ENCODE data around the gene GABBR1. TPM values are rescaled to one million over a fixed set of nuclear protein-coding genes. Genes with fewer than 3 reads are reported as not detected.
"Not testable (repeated sequence)": the region's sequence is repeated elsewhere in the genome, so short reads cannot be mapped to it uniquely, and the experiment has no call there.

Gene GABBR1
- polyA plus RNA-seq, 1 of the 3 experiments (the other 2 are of a cell fraction), result 26.8 TPM

DNA sequence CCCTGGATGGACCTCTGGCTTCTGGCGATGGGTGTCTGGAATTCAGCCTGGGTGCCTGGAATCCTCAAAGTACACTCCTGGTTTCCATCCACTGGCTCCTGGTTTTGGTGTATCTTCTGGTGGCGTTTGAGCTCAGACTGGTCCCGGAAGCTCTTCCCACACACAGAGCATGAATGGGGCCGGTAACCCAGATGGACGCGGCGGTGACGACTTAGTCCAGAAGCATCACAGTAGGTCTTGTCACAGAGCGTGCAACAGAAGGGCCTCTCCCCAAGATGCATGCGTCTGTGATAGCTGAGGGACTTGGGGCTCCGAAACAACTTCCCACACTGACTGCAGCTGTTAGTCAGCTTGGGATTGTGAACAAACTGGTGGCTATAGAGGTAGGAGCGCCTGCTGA, 40.2 kb upstream of the GABBR1 start (continued):
- TF ChIP-seq, protein P1, sequence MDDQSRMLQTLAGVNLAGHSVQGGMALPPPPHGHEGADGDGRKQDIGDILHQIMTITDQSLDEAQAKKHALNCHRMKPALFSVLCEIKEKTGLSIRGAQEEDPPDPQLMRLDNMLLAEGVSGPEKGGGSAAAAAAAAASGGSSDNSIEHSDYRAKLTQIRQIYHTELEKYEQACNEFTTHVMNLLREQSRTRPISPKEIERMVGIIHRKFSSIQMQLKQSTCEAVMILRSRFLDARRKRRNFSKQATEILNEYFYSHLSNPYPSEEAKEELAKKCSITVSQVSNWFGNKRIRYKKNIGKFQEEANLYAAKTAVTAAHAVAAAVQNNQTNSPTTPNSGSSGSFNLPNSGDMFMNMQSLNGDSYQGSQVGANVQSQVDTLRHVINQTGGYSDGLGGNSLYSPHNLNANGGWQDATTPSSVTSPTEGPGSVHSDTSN (IDR thresholded peaks at IDR 0.05), result no peak
- no peak for TF ChIP-seq TEAD4 (IDR thresholded peaks at IDR 0.05; ENCODE audit: borderline replicate concordance, insufficient read depth)

DNA sequence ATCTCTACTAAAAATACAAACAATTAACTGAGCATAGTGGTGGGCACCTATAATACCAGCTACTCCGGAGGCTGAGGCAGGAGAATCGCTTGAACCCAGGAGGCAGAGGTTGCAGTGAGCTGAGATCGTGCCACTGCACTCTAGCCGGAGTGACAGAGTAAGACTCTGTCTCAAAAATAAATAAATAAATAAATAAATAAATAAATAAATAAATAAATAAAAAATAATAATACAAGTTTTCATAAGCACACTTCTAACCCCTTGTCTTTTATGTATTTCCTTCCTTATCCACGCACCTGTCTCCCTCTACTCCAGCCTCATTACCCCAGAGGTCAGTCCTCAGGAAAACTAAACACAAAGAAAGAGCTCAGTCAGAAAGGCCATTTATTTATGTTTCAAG, 39.1 kb upstream of the GABBR1 start:
- H3K79me2 ChIP-seq (ENCODE audit: insufficient read depth); H3K9ac ChIP-seq; H3K27ac ChIP-seq (ENCODE audit: low read depth in 2 of 2, low read length in 1 of 2); H3K9me2 ChIP-seq; H3K4me1 ChIP-seq (ENCODE audit: control insufficient read depth in 1 of 2, insufficient read depth in 2 of 2, low read depth in 1 of 2, low read length in 1 of 2); H2AFZ ChIP-seq (ENCODE audit: low read depth); DNase-seq; H3K4me2 ChIP-seq; H3K36me3 ChIP-seq (replicated peaks in 1 of 2; ENCODE audit: control insufficient read depth in 1 of 2, insufficient read depth in 2 of 2, low read length in 1 of 2); H3F3A ChIP-seq (replicated peaks; ENCODE audit: insufficient read depth); H3K4me3 ChIP-seq (ENCODE audit: low read depth in 2 of 2, low read length in 1 of 2); POLR2A ChIA-PET; H4K20me1 ChIP-seq (ENCODE audit: insufficient read depth); H3K9me3 ChIP-seq: not testable (repeated sequence)
- peaks cover 14% of the 10 kb centered on the region; the same call in 1 of the 2 replicates for H3K27me3 ChIP-seq (ENCODE audit: insufficient read depth)
- 47% methylated on average over 5 of the region's 5 CpGs for WGBS (ENCODE audit: low lambda C conversion rate)
- CTCF ChIA-PET, result interaction anchor here (1.4 to 8.4 kb wide), 3 partner anchors 20 to 31 kb away, joined by 3 to 78 read pairs (median 3); no protein-coding TSS in a partner anchor

DNA sequence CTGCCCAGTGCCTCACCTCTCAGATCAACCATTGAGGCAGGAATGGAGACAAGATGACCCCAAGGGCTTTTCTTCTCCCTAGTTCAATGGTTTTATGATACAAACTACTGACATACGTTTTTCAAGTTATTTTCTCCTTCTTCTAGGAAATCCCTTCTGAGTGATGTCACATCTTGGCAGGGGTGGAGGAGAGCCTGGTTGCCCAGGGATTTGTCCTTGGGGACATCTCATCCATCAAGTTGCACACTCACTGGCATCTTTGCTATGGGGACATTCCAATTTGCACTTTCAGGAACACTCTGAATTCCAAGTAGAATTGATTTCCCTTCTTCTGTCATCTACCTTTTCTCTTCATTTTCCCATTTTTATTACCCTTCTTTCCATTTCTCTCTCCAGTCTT, 38.0 kb upstream of the GABBR1 start:
- Histone ChIP-seq H3K36me3 (replicated peaks in 1 of 2; ENCODE audit: control insufficient read depth in 1 of 2, insufficient read depth in 2 of 2, low read length in 1 of 2) (no peaks in the 10 kb centered on the region), H3K79me2 (ENCODE audit: insufficient read depth) (no peaks in the 10 kb centered on the region), H4K20me1 (ENCODE audit: insufficient read depth) (no peaks in the 10 kb centered on the region), H3K4me2 (no peak overlapping the region), H3K4me1 (ENCODE audit: control insufficient read depth in 1 of 2, insufficient read depth in 2 of 2, low read depth in 1 of 2, low read length in 1 of 2) (no peaks in the 10 kb centered on the region), H3K27ac (ENCODE audit: low read depth in 2 of 2, low read length in 1 of 2) (no peak overlapping the region), H3F3A (replicated peaks; ENCODE audit: insufficient read depth) (no peaks in the 10 kb centered on the region), H3K9ac (no peak overlapping the region), H3K9me2 (no peaks in the 10 kb centered on the region), H3K9me3 (no peaks in the 10 kb centered on the region), H3K27me3 (ENCODE audit: insufficient read depth) (peaks cover 16% of the 10 kb centered on the region; the same call in 1 of the 2 replicates), H2AFZ (ENCODE audit: low read depth) (no peak overlapping the region), H3K4me3 (ENCODE audit: low read depth in 2 of 2, low read length in 1 of 2) (no peak overlapping the region)
- DNase-seq, result no peak
- CTCF ChIA-PET, result interaction anchor here (1.0 to 1.5 kb wide), 2 partner anchors 18 to 21 kb away, joined by 5 to 9 read pairs; no protein-coding TSS in a partner anchor
- WGBS (ENCODE audit: low lambda C conversion rate), result 0% methylated on average over 1 of the region's 1 CpG
- POLR2A ChIA-PET, result no interaction called here
- TF ChIP-seq SMC3 (IDR thresholded peaks at IDR 0.05; ENCODE audit: low read depth, low read length) (no peak), RXRA (IDR thresholded peaks at IDR 0.05; ENCODE audit: borderline replicate concordance, low read depth) (no peak), CHD2 (IDR thresholded peaks at IDR 0.05; ENCODE audit: low read length, partially characterized antibody) (no peak), POLR2AphosphoS5 (IDR thresholded peaks at IDR 0.05; ENCODE audit: low read depth, low read length) (no peak), EP300 (IDR thresholded peaks at IDR 0.05; ENCODE audit: borderline replicate concordance in 1 of 2, low read depth in 1 of 2, low read length in 1 of 2) (no peak), ELF1 (IDR thresholded peaks at IDR 0.05) (no peak), MEF2A (IDR thresholded peaks at IDR 0.05; ENCODE audit: borderline replicate concordance, low read depth) (no peak), TEAD4 (IDR thresholded peaks at IDR 0.05; ENCODE audit: borderline replicate concordance, insufficient read depth) (no peak), MXI1 (IDR thresholded peaks at IDR 0.05; ENCODE audit: low read depth, low read length) (no peak), YY1 (IDR thresholded peaks at IDR 0.05; ENCODE audit: low read depth) (no peak), TCF12 (IDR thresholded peaks at IDR 0.05) (no peak), USF2 (IDR thresholded peaks at IDR 0.05; ENCODE audit: borderline replicate concordance, low read depth, low read length) (no peak)
- TF ChIP-seq, protein P2, sequence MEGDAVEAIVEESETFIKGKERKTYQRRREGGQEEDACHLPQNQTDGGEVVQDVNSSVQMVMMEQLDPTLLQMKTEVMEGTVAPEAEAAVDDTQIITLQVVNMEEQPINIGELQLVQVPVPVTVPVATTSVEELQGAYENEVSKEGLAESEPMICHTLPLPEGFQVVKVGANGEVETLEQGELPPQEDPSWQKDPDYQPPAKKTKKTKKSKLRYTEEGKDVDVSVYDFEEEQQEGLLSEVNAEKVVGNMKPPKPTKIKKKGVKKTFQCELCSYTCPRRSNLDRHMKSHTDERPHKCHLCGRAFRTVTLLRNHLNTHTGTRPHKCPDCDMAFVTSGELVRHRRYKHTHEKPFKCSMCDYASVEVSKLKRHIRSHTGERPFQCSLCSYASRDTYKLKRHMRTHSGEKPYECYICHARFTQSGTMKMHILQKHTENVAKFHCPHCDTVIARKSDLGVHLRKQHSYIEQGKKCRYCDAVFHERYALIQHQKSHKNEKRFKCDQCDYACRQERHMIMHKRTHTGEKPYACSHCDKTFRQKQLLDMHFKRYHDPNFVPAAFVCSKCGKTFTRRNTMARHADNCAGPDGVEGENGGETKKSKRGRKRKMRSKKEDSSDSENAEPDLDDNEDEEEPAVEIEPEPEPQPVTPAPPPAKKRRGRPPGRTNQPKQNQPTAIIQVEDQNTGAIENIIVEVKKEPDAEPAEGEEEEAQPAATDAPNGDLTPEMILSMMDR (IDR thresholded peaks at IDR 0.05), result no peak
- TF ChIP-seq, protein P3, sequence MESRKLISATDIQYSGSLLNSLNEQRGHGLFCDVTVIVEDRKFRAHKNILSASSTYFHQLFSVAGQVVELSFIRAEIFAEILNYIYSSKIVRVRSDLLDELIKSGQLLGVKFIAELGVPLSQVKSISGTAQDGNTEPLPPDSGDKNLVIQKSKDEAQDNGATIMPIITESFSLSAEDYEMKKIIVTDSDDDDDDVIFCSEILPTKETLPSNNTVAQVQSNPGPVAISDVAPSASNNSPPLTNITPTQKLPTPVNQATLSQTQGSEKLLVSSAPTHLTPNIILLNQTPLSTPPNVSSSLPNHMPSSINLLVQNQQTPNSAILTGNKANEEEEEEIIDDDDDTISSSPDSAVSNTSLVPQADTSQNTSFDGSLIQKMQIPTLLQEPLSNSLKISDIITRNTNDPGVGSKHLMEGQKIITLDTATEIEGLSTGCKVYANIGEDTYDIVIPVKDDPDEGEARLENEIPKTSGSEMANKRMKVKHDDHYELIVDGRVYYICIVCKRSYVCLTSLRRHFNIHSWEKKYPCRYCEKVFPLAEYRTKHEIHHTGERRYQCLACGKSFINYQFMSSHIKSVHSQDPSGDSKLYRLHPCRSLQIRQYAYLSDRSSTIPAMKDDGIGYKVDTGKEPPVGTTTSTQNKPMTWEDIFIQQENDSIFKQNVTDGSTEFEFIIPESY (IDR thresholded peaks at IDR 0.05; ENCODE audit: borderline replicate concordance, low read depth), result no peak
- TF ChIP-seq, protein P4, sequence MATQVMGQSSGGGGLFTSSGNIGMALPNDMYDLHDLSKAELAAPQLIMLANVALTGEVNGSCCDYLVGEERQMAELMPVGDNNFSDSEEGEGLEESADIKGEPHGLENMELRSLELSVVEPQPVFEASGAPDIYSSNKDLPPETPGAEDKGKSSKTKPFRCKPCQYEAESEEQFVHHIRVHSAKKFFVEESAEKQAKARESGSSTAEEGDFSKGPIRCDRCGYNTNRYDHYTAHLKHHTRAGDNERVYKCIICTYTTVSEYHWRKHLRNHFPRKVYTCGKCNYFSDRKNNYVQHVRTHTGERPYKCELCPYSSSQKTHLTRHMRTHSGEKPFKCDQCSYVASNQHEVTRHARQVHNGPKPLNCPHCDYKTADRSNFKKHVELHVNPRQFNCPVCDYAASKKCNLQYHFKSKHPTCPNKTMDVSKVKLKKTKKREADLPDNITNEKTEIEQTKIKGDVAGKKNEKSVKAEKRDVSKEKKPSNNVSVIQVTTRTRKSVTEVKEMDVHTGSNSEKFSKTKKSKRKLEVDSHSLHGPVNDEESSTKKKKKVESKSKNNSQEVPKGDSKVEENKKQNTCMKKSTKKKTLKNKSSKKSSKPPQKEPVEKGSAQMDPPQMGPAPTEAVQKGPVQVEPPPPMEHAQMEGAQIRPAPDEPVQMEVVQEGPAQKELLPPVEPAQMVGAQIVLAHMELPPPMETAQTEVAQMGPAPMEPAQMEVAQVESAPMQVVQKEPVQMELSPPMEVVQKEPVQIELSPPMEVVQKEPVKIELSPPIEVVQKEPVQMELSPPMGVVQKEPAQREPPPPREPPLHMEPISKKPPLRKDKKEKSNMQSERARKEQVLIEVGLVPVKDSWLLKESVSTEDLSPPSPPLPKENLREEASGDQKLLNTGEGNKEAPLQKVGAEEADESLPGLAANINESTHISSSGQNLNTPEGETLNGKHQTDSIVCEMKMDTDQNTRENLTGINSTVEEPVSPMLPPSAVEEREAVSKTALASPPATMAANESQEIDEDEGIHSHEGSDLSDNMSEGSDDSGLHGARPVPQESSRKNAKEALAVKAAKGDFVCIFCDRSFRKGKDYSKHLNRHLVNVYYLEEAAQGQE (IDR thresholded peaks at IDR 0.05; ENCODE audit: low read depth, low read length), result no peak
